Epidermal melanocyte (primary cell): ENCODE measurements around the gene PTEN.
A peak's percentile ranks its signal among the peaks of the same experiment; 100 is the strongest.
"Not testable (repeated sequence)": the region's sequence is repeated elsewhere in the genome, so short reads cannot be mapped to it uniquely, and the experiment has no call there.

ENCODE experiments used
- DNase-seq: peaks from one replicate; pipeline ENCODE4 v3.0.0; 2011; ENCODE audit warnings: low spot score; ENCODE audit not compliant: insufficient read length

The PTEN gene

DNA sequence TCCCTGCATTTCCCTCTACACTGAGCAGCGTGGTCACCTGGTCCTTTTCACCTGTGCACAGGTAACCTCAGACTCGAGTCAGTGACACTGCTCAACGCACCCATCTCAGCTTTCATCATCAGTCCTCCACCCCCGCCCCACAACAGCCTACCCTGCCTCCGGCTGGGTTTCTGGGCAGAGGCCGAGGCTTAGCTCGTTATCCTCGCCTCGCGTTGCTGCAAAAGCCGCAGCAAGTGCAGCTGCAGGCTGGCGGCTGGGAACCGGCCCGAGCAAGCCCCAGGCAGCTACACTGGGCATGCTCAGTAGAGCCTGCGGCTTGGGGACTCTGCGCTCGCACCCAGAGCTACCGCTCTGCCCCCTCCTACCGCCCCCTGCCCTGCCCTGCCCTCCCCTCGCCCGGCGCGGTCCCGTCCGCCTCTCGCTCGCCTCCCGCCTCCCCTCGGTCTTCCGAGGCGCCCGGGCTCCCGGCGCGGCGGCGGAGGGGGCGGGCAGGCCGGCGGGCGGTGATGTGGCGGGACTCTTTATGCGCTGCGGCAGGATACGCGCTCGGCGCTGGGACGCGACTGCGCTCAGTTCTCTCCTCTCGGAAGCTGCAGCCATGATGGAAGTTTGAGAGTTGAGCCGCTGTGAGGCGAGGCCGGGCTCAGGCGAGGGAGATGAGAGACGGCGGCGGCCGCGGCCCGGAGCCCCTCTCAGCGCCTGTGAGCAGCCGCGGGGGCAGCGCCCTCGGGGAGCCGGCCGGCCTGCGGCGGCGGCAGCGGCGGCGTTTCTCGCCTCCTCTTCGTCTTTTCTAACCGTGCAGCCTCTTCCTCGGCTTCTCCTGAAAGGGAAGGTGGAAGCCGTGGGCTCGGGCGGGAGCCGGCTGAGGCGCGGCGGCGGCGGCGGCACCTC lies at the start of gene PTEN, which contains the start of gene KLLN:
PTEN (plus strand) TSS at position 573 of the 891 bp plus-strand sequence. CDS start 845 bp downstream, outside the sequence.
KLLN (minus strand) TSS at position 481 of the 891 bp plus-strand sequence. CDS start 1,046 bp downstream, outside the sequence.
- DNase-seq, result peak; percentile 70

DNA sequence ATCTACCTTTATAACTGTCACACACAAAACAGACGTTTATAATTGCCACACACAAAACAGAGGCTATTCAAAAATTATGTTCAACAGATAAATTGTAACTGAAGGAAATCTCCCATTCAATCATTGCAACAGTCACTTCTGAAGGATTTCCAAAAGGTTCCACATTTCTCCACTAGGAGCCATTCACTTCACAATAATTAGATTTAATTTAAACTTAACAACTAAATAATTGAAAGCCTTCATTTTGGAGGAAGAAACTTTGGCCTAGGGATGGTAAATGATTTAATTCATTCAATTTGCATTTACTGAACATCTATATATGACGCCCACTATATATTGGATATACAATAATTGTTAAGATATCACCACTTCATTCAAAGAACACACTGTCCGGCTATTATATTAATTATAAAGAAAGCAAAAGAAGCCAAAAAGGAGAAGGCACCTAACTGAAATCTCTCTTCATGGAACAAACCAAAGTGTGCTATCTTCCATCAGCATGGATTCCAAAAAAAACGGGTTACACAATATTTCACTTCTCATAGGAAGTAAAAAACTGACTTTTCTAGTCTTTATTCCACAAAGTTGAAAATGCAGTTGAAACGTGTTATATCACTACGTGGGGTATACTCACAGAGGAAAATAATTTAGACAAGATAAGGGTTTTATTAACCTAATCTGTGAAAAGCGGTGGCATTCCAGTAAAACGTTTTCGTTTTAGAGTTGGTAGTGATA lies 47.1 kb upstream of the PTEN start:
- no peak for DNase-seq

DNA sequence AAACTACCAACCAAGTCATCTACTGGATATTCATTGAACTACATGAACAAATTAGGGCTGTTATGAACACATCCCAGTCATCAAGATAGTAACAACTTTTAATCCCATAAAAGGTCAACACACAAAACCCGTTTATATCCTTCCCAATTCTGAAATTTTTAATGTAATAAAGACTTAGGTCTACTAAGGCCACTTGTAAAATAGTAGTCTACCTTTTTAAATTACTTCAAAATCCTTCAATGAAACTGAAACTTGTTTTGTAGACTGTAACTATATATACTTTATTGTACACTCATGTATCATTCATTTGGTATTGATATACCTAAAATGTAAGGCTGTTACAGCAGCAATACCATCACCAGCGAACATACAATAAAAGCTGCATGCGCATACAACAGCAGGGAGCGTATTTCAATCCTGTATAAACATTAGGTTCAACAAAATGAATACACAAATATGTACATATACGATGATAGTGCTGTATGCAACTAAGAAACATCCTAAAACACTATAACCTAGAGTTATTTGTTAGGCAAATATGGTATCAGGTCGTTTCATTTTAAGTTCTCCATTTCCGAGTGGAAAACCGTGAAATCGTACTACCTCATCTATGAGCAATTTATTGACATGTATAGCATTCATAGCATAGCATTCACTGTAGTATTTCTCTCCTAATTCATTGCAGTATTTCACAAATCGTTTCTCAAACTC lies 46.4 kb upstream of the PTEN start:
- DNase-seq, result no peak

DNA sequence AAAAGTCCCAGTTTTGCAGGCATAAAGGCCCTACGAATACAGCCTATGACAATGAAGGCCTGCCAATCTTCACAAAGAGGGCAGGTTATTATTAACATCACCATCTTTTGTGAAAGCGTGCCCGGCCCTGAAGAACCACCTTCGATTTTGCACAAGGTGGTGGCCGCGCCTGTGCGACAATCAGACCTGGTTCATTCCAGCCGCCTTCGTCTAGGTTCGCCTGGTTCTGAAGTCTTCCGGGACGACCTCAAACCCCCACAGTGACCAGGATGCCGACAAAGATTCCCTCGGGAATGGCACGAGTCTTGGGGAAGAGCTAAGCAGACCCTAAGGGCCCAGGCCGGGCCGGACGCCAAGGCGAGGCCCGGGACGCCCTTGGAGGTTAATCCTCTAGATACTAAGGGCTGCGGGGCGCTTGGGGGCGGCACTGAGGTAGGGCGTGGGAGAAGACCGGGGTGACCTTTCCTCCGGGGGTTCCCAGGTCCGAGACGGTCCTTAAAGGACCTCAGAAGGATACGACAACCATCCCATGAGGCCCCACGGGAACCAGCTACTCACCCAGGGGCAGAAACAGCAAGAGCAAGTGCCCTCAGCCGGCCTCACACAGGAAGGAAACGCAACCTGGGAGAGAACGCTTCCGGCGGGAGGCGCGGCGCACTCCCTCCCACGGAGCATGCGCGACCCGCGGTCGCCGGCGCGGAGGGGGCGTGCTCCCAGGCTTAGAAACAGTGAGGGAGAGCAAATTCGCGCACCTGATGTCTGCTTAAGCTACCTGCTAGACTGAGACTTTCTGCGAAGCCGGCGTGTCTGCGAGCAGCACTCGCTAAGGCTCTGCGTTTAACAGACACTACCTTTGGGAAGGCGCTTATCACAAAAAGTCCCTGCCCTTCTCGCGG lies 45.6 kb upstream of the PTEN start, which contains the start of gene ATAD1:
ATAD1 (minus strand) TSS at position 618 of the 896 bp plus-strand sequence. CDS start 3,627 bp downstream, outside the sequence.
- peak; percentile 47 for DNase-seq

DNA sequence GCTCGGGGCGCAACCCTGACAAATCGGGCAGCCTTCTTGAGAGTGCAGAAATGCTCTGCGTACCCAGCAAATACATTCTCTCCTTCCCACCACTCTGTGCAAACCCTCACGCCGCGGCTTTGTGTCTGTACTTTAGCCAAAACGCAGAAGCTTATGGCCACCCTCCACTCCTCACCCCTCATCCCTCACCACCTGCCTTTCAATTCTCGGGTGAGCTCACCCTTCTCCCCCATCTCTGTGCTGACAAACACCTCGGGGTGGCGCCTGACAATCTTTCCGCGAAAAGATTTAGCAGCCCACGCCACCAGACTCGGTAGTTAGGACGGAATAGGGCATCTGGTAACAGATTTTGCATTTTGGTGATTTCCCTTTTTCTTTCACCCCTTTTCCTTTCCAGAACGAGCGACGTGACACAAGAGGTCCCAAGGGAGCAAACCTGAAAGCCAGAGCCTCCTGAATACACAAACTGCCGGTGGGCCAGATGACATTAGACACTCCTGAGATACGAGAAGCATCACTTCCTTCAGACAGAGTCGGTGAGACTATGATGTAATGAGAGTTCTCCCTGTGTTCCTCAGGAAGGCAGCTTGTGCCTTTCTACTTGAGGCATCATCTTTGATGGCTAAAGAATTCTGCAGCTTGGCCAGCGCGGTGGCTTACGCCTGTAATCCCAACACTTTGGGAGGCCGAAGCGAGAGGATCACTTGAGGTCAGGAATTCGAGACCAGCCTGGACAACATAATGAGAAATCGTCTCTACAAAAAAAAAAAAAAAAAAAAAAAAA lies 44.7 kb upstream of the PTEN start:
- DNase-seq, result no peak

DNA sequence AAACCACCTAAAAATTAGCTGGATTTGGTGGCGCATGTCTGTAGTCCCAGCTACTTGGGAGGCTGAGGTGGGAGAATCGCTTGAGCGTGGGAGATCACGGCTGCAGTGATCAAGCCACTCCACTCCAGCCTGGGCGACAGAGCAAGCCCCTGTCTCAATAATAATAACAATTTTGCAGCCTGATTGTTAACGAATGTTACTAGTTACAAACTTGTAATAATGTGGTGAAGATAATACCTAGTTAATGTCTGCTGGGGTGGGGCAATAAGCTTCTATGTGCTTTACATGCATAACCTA lies 44.2 kb upstream of the PTEN start:
- no peak for DNase-seq

DNA sequence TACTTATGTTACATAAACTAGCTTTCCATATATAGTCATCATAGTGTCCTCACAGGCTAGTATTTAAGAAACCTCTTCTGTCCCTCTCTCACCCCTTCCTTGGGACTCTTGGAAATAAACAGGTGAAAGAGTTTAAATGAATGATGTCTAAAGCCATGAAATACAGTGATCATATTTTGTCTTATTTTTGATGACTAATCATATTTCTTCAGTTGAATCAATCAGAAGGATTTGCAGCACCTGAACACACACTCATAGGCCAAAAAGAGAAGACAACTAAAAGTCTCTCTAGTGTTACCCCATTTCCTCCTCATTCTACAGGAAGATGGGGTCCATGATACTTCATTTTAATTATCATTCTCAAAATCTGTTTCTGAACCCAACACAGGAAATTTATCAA lies 36.8 kb upstream of the PTEN start:
- no peak for DNase-seq

DNA sequence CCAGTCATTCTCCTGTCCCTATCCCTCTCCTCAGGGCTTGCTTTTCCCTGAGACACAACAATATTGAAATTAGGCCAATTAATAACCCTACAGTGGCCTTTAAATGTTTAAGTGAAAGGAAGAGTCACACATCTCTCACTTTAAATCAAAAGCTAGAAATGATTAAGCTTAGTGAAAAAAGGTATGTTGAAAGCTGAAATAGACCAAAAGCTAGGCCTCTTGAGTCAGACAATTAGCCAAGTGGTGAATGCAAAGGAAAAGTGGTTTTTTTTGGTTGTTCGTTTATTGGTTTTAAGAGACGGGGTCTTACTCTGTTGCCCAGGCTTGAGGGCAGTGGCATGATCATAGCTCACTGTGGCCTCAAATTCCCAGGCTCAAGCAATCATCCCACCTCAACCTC lies 35.7 kb upstream of the PTEN start:
- DNase-seq, result no peak

DNA sequence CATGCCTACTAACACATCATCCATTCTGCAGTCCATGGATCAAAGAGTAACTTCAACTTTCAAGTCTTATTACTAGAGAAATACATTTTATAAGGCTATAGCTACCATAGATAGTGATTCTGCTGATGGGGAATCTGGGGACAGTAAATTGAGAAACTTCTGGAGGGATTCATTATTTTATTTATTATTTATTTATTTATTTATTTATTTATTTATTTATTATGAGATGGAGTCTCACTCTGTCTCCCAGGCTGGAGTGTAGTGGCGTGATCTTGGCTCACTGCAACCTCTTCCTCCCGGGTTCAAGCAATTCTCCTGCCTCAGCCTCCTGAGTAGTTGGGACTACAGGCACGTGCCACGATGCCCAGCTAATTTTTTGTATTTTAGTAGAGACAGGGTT lies 34.4 kb upstream of the PTEN start:
- DNase-seq, result not testable (repeated sequence)

DNA sequence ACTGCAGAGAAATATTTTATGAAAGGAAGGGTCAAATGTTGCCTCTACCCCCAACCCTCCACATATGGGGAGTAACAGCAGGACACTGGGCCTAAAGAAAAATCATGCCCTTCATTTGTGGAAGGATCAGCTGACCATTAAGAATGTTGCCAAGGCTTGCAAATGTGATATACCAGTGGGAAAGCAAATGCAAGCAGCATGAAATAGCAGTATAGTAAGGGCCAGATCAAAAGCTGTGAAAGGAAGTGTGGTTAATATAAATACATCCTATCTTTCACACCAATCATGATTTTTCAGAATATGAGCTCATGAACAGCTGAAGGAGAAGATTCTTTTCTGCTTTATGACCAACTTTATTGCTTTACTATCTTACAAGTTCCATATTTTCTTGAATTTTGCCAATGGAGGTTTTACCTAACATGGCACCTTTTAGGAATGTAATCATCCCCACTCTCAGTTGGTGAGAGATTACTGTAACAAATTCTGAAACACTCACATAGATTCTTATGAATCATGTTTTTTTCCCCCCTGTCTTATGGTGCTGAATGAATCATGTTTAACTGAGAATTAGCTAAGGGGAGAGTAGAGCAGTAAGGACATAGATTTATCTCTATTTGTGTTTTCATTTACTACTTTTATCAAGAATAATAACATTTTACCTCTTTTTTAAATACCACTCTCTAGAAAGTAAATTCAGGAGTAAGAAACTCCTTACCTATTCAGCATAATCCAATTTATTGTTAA lies 33.3 kb upstream of the PTEN start:
- no peak for DNase-seq

DNA sequence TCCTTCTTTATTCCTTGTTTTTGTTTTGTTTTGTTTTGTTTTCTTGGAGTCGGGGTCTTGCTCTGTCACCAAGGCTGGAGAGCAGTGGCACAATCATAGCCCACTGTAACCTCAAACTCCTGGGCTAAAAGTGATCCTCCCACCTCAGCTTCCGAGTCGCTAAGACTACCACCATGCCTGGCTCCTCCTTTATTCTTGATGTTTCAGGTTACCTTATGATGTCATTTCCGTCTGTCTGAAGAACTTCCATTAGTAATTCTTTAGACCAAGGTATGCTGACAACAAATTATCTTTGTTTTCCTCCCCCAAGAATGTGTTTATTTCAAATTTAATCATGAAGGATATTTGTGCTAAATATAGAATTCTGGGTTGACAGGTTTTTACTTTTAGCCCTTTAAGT lies 27.3 kb upstream of the PTEN start:
- DNase-seq, result no peak

DNA sequence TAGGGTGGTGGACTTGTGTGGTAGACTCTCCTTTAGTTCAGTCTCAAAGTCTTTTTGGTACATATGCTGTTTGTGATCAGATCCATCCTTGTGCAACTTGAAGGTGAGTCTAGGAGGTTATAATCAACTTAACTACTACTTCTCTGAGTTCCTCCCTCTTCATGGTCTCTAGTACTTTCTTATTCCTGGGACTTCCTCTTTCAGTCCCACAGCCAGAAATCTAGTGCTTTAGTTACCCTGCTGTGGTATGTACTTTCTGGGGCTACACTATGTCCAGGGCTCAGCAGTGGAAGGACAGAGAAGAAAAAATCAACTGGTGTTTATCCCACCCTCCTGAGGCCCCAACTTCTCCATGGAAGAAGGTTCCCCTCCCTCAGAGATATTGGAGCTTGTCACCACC lies 26.0 kb upstream of the PTEN start:
- DNase-seq, result no peak

DNA sequence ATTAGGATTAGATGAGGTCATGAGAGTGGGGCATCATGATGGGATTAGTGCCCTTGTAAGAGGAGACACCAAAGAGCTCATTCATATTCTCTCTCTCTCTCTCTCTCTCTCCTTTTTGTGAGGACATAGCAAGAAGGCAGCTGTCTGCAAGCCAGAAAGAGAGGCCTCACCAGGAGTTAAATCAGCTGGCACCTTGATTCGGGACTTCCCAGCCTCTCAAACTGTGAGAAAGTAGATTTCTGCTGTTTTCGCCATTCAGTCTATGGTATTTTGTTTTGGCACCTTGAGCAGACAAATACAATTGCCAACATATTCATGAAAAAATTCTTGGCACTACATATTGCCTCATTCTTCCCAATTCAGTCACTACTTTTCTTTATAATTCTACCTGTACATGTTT lies 24.8 kb upstream of the PTEN start:
- DNase-seq, result no peak

DNA sequence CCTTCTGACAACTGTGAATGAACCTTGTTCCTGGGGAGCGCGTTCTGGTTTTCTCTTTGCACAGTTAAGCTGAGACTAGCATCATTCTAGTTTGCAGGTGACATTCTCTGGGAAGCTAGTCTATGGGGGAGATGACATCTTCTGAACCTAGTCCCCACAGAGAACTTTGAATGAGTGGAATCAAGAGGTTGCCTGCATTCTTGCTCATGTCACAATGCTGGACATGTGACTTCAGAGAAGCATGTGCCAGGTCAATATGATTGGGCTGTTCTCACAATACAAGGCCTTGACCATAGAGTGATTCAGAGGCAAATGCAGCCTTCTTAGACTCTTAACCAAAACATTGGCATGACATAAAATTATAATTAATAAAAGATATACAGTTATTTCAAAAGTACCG lies 22.2 kb upstream of the PTEN start:
- DNase-seq, result no peak

DNA sequence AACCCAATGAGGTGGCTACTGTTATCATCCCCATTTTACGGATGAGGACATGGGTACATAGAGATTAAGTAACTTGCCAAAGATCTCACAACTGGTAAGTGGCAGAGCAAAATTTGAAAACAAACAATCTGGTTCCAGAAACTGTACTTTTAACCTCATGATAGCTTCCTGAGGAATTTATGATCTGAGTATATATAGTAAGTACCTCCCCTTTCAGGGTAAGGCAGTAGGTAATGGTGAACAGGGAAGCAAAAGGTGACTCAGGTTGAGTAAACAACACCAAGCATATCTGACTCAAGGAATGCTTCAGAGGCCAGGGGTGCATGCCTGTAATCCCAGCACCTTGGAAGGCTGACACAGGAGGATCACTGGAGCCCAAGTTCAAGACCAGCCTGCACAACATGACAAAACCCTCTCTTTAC lies 21.2 kb upstream of the PTEN start:
- no peak for DNase-seq

DNA sequence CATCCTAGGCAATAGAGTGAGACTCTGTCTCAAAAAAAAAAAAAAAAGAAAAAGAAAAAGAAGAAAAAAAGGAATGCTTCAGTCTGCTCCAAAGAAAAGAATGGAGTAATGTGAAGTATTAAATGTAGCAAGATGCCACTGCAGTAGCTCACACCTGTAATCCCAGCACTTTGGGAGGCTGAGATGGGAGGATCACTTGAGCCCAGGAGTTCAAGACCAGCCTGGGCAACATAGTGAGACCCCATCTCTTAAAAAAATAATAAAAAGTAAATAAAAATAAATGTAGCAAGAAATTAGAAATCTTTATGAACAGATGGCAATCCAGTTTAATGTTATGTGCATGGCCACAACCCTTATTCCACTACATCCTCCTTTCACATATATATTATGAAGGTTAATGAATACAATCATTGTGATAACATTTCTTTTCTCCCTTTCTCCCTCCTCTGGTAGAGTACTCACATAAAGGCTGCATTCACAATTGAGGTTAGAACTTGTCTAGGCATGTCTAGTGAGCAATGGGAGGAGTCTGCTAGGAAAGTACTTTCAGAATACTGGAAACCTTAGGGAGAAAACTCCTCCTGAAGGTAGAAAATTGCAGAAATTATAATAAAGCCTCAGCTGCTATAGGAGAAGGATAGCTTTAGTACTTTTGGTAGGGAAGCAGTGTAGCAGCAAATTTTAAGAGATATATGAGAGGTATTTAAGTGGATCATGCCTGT lies 20.5 kb upstream of the PTEN start:
- DNase-seq, result no peak

DNA sequence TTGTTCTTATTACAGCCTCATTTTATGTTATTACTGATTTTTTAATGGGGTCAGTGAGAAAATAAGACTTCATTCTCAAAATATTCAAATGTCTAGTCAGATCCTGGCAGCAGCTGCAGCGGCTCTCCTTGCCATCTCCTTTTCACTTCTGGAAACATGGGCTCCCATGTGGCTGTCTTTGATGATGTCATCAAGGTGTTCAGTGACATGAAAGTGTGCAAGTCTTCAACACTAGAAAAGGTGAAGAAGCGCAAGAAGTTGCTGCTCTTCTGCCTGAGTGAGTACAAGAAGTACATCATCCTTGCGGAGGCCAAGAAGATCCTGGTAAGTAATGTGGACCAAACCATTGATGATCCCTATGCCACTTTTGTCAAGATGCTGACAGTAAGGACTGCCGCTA lies 19.7 kb upstream of the PTEN start:
- no peak for DNase-seq

DNA sequence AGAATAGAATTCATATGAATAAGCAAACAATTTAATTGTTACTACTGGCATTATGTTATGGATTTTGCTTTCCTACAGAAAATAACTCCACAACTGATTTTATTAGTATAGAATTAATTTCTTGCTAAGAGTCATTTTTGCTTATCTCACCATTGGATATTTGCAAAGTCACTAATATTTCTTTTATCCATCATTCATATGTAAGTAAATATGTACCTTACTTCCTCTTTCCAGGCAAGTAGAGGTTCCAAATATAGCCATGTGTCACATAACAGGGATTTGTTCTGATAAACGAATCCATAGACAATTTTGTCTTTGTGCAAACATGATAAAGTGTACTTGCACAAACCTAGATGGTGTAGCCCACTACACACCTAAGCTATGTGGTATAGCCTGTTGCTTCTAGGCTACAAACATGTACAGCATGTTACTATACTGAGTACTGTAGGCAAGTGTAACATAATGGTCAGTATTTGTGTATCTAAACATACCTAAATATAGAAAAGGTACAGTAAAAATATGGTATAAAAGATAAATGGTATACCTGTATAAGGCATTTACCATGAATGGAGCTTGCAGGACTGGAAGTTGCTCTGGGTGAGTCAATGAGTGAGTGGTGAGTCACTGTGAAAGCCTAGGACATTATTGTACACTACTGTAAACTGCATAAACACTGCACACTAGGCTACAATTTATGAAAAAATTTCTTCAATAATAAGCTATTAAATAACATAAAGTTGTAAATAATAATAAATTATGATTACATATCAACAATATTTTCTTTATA lies 18.4 kb upstream of the PTEN start:
- no peak for DNase-seq
